ENCODE measurements around the gene TMEM233.

- no peak for TF ChIP-seq SMARCC2 (IDR thresholded peaks at IDR 0.05; ENCODE audit: low read depth)
- no peak for TF ChIP-seq CTCF (IDR thresholded peaks at IDR 0.05 in 2 of 3, conservative IDR thresholded peaks at IDR 0.05 in 1 of 3; ENCODE audit: insufficient read depth in 2 of 3, low read depth in 1 of 3, low read length in 3 of 3)
- TF ChIP-seq POLR2A (conservative IDR thresholded peaks at IDR 0.05): no peak
- TF ChIP-seq ATF4 (CRISPR knock-in tag; IDR thresholded peaks at IDR 0.05): no peak
- no peak for TF ChIP-seq KLF16 (IDR thresholded peaks at IDR 0.05)
- no peak for TF ChIP-seq FOXK2 (conservative IDR thresholded peaks at IDR 0.05 in 1 of 2, IDR thresholded peaks at IDR 0.05 in 1 of 2; ENCODE audit: low read depth in 2 of 2)
- TF ChIP-seq MYC (IDR thresholded peaks at IDR 0.05; ENCODE audit: low read depth, low read length): no peak
- no peak for TF ChIP-seq MYC (CRISPR knock-in tag; IDR thresholded peaks at IDR 0.05; ENCODE audit: borderline replicate concordance, low read depth)
- TF ChIP-seq RAD21 (CRISPR knock-in tag; conservative IDR thresholded peaks at IDR 0.05 in 1 of 2, IDR thresholded peaks at IDR 0.05 in 1 of 2): no peak
Observed at GRCh38 chr12:119652665-119653064, 59.1 kb downstream of the TMEM233 start.

All from K562 (cell line).